HFF-Myc (cell line): ENCODE results near the gene PGPEP1.

Experiments used
- DNase-seq: peaks from one replicate; pipeline ENCODE4 v3.0.0-alpha.2; 2011; ENCODE audit warnings: low read depth; ENCODE audit errors: extremely low read depth
- H3K4me3 ChIP-seq: replicated peaks from 2 replicates; pipeline ENCODE4 v1.5.1; 2011; ENCODE audit warnings: low read depth, mild to moderate bottlenecking, control low read depth, low read length
- CTCF ChIP-seq: IDR thresholded peaks from 2 replicates; pipeline ENCODE4 v1.5.1; 2012; ENCODE audit warnings: mild to moderate bottlenecking, low read depth, low read length, control low read depth; ENCODE audit errors: missing control alignments

The PGPEP1 gene

GRCh38 chr19:18385675-18386542, 45.5 kb downstream of the PGPEP1 start, which contains the start of gene GDF15:
GDF15 (plus strand) TSS chr19:18386158; CDS start chr19:18386190, 32 bp downstream.
- DNase-seq: no peak
- H3K4me3 ChIP-seq: peak within 1 kb of the TSS; percentile 85
- TF ChIP-seq CTCF: peak; percentile 80

GRCh38 chr19:18386543-18387271, 46.3 kb downstream of the PGPEP1 start:
- peak overlapping the region; percentile 85 for H3K4me3 ChIP-seq
- DNase-seq: no peak
- TF ChIP-seq CTCF: no peak

GRCh38 chr19:18388100-18388959, 47.9 kb downstream of the PGPEP1 start:
- H3K4me3 ChIP-seq: peak overlapping the region; percentile 85
- peak; percentile 91 for TF ChIP-seq CTCF
- no peak for DNase-seq

GRCh38 chr19:18388960-18389725, 48.7 kb downstream of the PGPEP1 start:
- no peak for TF ChIP-seq CTCF
- H3K4me3 ChIP-seq: peak overlapping the region; percentile 85
- DNase-seq: no peak

GRCh38 chr19:18389726-18390064, 49.3 kb downstream of the PGPEP1 start:
- no peak for TF ChIP-seq CTCF
- no peak overlapping the region for H3K4me3 ChIP-seq
- DNase-seq: no peak
